ENCODE measurements around the gene HEXA. TPM values are rescaled to one million over a fixed set of nuclear protein-coding genes. Genes with fewer than 3 reads are reported as not detected.

HEXA gene
- total RNA-seq, 1 donor from 2014 or later: 81.6 TPM

- peaks cover 5% of the 10 kb centered on the region for H3K36me3 Mint-ChIP-seq (ENCODE audit: unreplicated experiment)
- H3K9me3 Mint-ChIP-seq (ENCODE audit: unreplicated experiment): peaks cover 3% of the 10 kb centered on the region
- peak; percentile 10 for TF ChIP-seq CTCF (IDR thresholded peaks at IDR 0.05; ENCODE audit: partially characterized antibody, unreplicated experiment)
- H3K4me3 Mint-ChIP-seq (ENCODE audit: unreplicated experiment): no peak overlapping the region
- H3K27ac Mint-ChIP-seq (ENCODE audit: unreplicated experiment): no peak overlapping the region
- H3K27me3 Mint-ChIP-seq (ENCODE audit: unreplicated experiment): peaks cover 7% of the 10 kb centered on the region
- DNase-seq: peak; percentile 66
- H3K4me1 Mint-ChIP-seq (ENCODE audit: low read depth, unreplicated experiment): peaks cover 19% of the 10 kb centered on the region
Observed at GRCh38 chr15:72342385-72342784, 33.4 kb downstream of the HEXA start.

GRCh38 chr15:72341361-72341760, 34.5 kb downstream of the HEXA start:
- peak; percentile 80 for DNase-seq
- Mint-ChIP-seq H3K27me3 (ENCODE audit: unreplicated experiment) (peaks cover 7% of the 10 kb centered on the region), H3K27ac (ENCODE audit: unreplicated experiment) (peak overlapping the region; percentile 75), H3K4me3 (ENCODE audit: unreplicated experiment) (peak overlapping the region; percentile 37), H3K36me3 (ENCODE audit: unreplicated experiment) (peaks cover 5% of the 10 kb centered on the region), H3K4me1 (ENCODE audit: low read depth, unreplicated experiment) (peaks cover 19% of the 10 kb centered on the region), H3K9me3 (ENCODE audit: unreplicated experiment) (peaks cover 3% of the 10 kb centered on the region)
- peak; percentile 70 for TF ChIP-seq CTCF (IDR thresholded peaks at IDR 0.05; ENCODE audit: partially characterized antibody, unreplicated experiment)

- H3K9me3 Mint-ChIP-seq (ENCODE audit: unreplicated experiment): peaks cover 2% of the 10 kb centered on the region
- DNase-seq: no peak
- H3K27me3 Mint-ChIP-seq (ENCODE audit: unreplicated experiment): peaks cover 3% of the 10 kb centered on the region
- H3K4me1 Mint-ChIP-seq (ENCODE audit: low read depth, unreplicated experiment): peaks cover 19% of the 10 kb centered on the region
- peak overlapping the region; percentile 88 for H3K27ac Mint-ChIP-seq (ENCODE audit: unreplicated experiment)
- TF ChIP-seq CTCF (IDR thresholded peaks at IDR 0.05; ENCODE audit: partially characterized antibody, unreplicated experiment): no peak
- peaks cover 3% of the 10 kb centered on the region for H3K36me3 Mint-ChIP-seq (ENCODE audit: unreplicated experiment)
- H3K4me3 Mint-ChIP-seq (ENCODE audit: unreplicated experiment): no peak overlapping the region
Observed at GRCh38 chr15:72340366-72340765, 35.4 kb downstream of the HEXA start.

GRCh38 chr15:72339777-72340177, 36.0 kb downstream of the HEXA start:
- Mint-ChIP-seq H3K27ac (ENCODE audit: unreplicated experiment) (peak overlapping the region; percentile 88), H3K9me3 (ENCODE audit: unreplicated experiment) (no peaks in the 10 kb centered on the region), H3K27me3 (ENCODE audit: unreplicated experiment) (peaks cover 3% of the 10 kb centered on the region), H3K36me3 (ENCODE audit: unreplicated experiment) (no peaks in the 10 kb centered on the region), H3K4me1 (ENCODE audit: low read depth, unreplicated experiment) (peaks cover 19% of the 10 kb centered on the region), H3K4me3 (ENCODE audit: unreplicated experiment) (peak overlapping the region; percentile 64)
- TF ChIP-seq CTCF (IDR thresholded peaks at IDR 0.05; ENCODE audit: partially characterized antibody, unreplicated experiment): no peak
- DNase-seq: peak; percentile 40

GRCh38 chr15:72338617-72339321, 37.0 kb downstream of the HEXA start:
- peaks cover 3% of the 10 kb centered on the region for H3K27me3 Mint-ChIP-seq (ENCODE audit: unreplicated experiment)
- no peak for DNase-seq
- no peaks in the 10 kb centered on the region for H3K36me3 Mint-ChIP-seq (ENCODE audit: unreplicated experiment)
- peak overlapping the region; percentile 20 for H3K4me3 Mint-ChIP-seq (ENCODE audit: unreplicated experiment)
- peaks cover 19% of the 10 kb centered on the region for H3K4me1 Mint-ChIP-seq (ENCODE audit: low read depth, unreplicated experiment)
- H3K9me3 Mint-ChIP-seq (ENCODE audit: unreplicated experiment): no peaks in the 10 kb centered on the region
- no peak for TF ChIP-seq CTCF (IDR thresholded peaks at IDR 0.05; ENCODE audit: partially characterized antibody, unreplicated experiment)
- peak overlapping the region; percentile 69 for H3K27ac Mint-ChIP-seq (ENCODE audit: unreplicated experiment)

Measured in glutamatergic neuron (in vitro differentiated cells).